GM12878 (cell line): ENCODE measurements around the gene COL6A3.

Experiments
- CBX3 ChIP-seq: fragments of 200-600 bp; sonication (generic); IDR thresholded peaks from 2 replicates; pipeline ENCODE4 v1.6.1; 2016; ENCODE audit warnings: low read depth, borderline replicate concordance
- CHD4 ChIP-seq: fragments of 200-600 bp; sonication (generic); IDR thresholded peaks from 2 replicates; pipeline ENCODE4 v1.6.1; 2016; ENCODE audit warnings: mild to moderate bottlenecking
- CTCF ChIP-seq, 3 experiments: IDR thresholded peaks in 2 of 3; conservative IDR thresholded peaks in 1 of 3; 2 replicates each; pipeline ENCODE4 v1.5.1; 2011; ENCODE audit warnings: low read depth in 3 of 3, low read length in 3 of 3, mild to moderate bottlenecking in 3 of 3, control low read depth in 2 of 3, moderate library complexity in 2 of 3, inconsistent platforms in 1 of 3, mixed read lengths in 1 of 3; ENCODE audit not compliant: control insufficient read depth in 2 of 3, insufficient read depth in 1 of 3; ENCODE audit errors: extremely low read depth in 1 of 3
- EP300 ChIP-seq, 2 experiments: fragments of 150-350 bp in 1 of 2; IDR thresholded peaks; 2 replicates each; pipeline ENCODE4 v1.6.1; 2011 to 2012; ENCODE audit warnings: low read depth in 2 of 2, low read length in 2 of 2, borderline replicate concordance in 1 of 2, improper control_type of control experiment in 1 of 2, inconsistent platforms in 1 of 2; ENCODE audit not compliant: control insufficient read depth in 1 of 2
- EZH2 ChIP-seq: IDR thresholded peaks from 2 replicates; pipeline ENCODE4 v1.6.1; 2012; ENCODE audit warnings: low read depth, mild to moderate bottlenecking, control low read depth, inconsistent platforms, low read length, borderline replicate concordance; ENCODE audit not compliant: control insufficient read depth
- RCOR1 ChIP-seq: conservative IDR thresholded peaks from 2 replicates; pipeline ENCODE4 v1.6.1; 2012; ENCODE audit warnings: low read depth, low read length, improper control_type of control experiment

DNA sequence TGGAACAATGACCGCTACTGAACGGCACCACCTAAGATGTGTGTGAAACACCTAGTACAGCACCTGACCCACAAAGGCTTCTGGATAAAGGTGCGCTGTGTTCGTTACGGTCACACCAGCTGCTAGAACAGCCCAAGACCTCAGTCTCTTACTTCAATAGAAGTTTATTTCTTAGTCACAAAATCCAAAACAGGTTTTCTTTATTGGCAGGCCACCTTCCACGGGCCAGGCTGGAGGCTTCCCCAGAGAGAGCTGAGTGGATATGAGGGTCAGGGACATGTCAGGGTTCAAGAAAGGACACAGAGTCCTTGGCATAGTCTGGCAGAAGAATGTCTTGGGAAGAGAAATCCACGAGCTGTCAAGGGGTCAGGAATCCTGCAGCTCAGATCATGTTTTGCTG lies 92.2 kb downstream of the COL6A3 start:
- TF ChIP-seq CTCF (IDR thresholded peaks at IDR 0.05 in 2 of 3, conservative IDR thresholded peaks at IDR 0.05 in 1 of 3; ENCODE audit: control insufficient read depth in 2 of 3, extremely low read depth in 1 of 3, insufficient read depth in 1 of 3, low read depth in 3 of 3, low read length in 3 of 3) (no peak), EZH2 (no peak), RCOR1 (no peak), CHD4 (no peak), CBX3 (no peak), EP300 (IDR thresholded peaks at IDR 0.05; ENCODE audit: borderline replicate concordance in 1 of 2, control insufficient read depth in 1 of 2, low read depth in 2 of 2, low read length in 2 of 2) (no peak)
